Tibial nerve (tissue), 4 donors: ENCODE measurements around the gene RAP1GAP2. TPM values are rescaled to one million over a fixed set of nuclear protein-coding genes. Genes with fewer than 3 reads are reported as not detected.

Experiments
- DNase-seq, 2 donors: peaks; one replicate each; pipeline ENCODE4 v3.0.0-alpha.2; 2019; ENCODE audit warnings: low spot score in 2 of 2
- H3K27ac ChIP-seq, 4 donors: fragments of 200-600 bp; sonication (generic) in 3 of 4; one replicate each; pipeline ENCODE4 v1.5.1; 2017 to 2019; ENCODE audit warnings: mild to moderate bottlenecking in 1 of 4
- H3K27me3 ChIP-seq, 2 donors: fragments of 200-600 bp; sonication (generic) in 1 of 2; one replicate each; pipeline versions ENCODE4 v1.5.1 to v1.6.0; 2017 to 2019
- H3K36me3 ChIP-seq, 3 donors: fragments of 200-600 bp; sonication (generic); one replicate each; pipeline ENCODE4 v1.5.1; 2018 to 2019
- H3K4me1 ChIP-seq, 4 donors: fragments of 200-600 bp; sonication (generic) in 3 of 4; one replicate each; pipeline ENCODE4 v1.5.1; 2017 to 2019
- H3K4me3 ChIP-seq, 4 donors: fragments of 200-600 bp; sonication (generic) in 3 of 4; one replicate each; pipeline ENCODE4 v1.5.1; 2017 to 2019; ENCODE audit warnings: mild to moderate bottlenecking in 1 of 4, moderate library complexity in 1 of 4
- H3K9me3 ChIP-seq, 4 donors: fragments of 200-600 bp; sonication (generic) in 3 of 4; one replicate each; pipeline ENCODE4 v1.5.1; 2017 to 2019
- EP300 ChIP-seq, 2 donors: sonication (generic); formaldehyde crosslinking; IDR thresholded peaks; one replicate each; pipeline ENCODE4 v1.6.1; 2017; ENCODE audit warnings: antibody characterized with exemption in 2 of 2, mild to moderate bottlenecking in 1 of 2
- POLR2A ChIP-seq, 2 donors: fragments of 450-650 bp; IDR thresholded peaks; one replicate each; pipeline ENCODE4 v1.6.1; 2017; ENCODE audit warnings: antibody characterized with exemption in 2 of 2, mild to moderate bottlenecking in 2 of 2, moderate library complexity in 2 of 2
- WGBS, 2 donors: methylation state at CpG; one replicate each; pipeline ENCODE4 v1.1.5; 2018; 5-methylcytosine and 5-hydroxymethylcytosine counted together
- total RNA-seq, 4 donors: library from RNA; depleted of rRNA; stranded (reverse); fragments of >200 nt; gene quantifications; one replicate each; pipeline ENCODE4 v1.1.0, GENCODE V29; 2016
- TF ChIP-seq, protein P1 (sequence below), 5 experiments: fragments of 200-600 bp in 3 of 5; fragments of 450-650 bp in 2 of 5; sonication (generic) in 3 of 5; IDR thresholded peaks; one replicate each; pipeline ENCODE4 v1.5.1; 2016 to 2019; ENCODE audit warnings: antibody characterized with exemption in 5 of 5, mild to moderate bottlenecking in 3 of 5, moderate library complexity in 2 of 5

RAP1GAP2 gene
- total RNA-seq, 4 donors from 2014 or later: 5.4 to 18.2 (median 11.9) TPM

DNA sequence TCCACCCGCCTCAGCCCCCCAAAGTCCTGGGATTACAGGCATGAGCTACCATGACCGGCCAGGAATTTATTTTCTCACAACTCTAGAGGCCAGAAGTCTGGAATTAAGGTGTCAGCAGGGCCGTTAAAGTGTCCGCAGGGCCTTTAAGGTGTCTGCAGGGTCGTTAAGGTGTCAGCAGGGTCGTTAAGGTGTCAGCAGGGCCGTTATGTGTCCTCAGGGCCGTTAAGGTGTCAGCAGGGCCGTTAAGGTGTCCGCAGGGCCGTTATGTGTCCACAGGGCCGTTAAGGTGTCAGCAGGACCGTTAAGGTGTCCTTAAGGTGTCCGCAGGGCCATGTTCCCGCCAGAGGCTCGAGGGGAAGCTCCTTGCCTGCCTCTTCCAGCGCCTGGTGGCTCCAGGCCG, 125.2 kb downstream of the RAP1GAP2 start:
- Histone ChIP-seq H3K9me3 (no peaks in the 10 kb centered on the region), H3K27ac (no peak overlapping the region), H3K36me3 (no peaks in the 10 kb centered on the region), H3K27me3 (no peaks in the 10 kb centered on the region), H3K4me1 (peaks cover 0 to 6% (median 0%) of the 10 kb centered on the region in 4 donors), H3K4me3 (no peak overlapping the region)
- DNase-seq: no peak
- WGBS, 2 donors: 63 to 67% methylated on average over 18 of the region's 18 CpGs
- TF ChIP-seq EP300 (IDR thresholded peaks at IDR 0.05): no peak

DNA sequence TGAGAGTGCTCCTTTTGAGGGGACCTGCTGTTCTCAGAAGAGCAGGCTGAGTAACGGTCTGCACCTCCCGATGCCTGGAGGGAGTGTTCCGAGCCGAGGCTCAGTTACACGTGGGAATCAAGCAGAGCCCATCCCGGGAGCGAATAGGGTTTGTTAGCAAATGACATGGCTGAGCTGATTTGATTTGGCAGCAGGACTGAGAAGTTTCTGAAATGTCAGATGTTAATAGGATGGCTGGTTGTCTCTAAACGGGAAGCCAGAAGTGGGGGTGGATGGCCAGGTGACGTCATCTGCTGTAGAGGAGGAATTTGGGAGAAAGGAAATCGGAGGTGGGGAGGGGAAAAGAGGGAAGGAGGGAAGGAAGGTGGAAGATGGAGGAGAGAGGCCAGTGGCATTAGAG, 128.0 kb downstream of the RAP1GAP2 start:
- Histone ChIP-seq H3K9me3 (peaks cover 0 to 5% (median 0%) of the 10 kb centered on the region in 4 donors), H3K27ac (no peak overlapping the region), H3K27me3 (no peaks in the 10 kb centered on the region), H3K4me3 (no peak overlapping the region), H3K36me3 (no peaks in the 10 kb centered on the region), H3K4me1 (peaks cover 0 to 6% (median 0%) of the 10 kb centered on the region in 4 donors)
- TF ChIP-seq, protein P1, sequence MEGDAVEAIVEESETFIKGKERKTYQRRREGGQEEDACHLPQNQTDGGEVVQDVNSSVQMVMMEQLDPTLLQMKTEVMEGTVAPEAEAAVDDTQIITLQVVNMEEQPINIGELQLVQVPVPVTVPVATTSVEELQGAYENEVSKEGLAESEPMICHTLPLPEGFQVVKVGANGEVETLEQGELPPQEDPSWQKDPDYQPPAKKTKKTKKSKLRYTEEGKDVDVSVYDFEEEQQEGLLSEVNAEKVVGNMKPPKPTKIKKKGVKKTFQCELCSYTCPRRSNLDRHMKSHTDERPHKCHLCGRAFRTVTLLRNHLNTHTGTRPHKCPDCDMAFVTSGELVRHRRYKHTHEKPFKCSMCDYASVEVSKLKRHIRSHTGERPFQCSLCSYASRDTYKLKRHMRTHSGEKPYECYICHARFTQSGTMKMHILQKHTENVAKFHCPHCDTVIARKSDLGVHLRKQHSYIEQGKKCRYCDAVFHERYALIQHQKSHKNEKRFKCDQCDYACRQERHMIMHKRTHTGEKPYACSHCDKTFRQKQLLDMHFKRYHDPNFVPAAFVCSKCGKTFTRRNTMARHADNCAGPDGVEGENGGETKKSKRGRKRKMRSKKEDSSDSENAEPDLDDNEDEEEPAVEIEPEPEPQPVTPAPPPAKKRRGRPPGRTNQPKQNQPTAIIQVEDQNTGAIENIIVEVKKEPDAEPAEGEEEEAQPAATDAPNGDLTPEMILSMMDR (IDR thresholded peaks at IDR 0.05): no peak
- no peak for TF ChIP-seq EP300 (IDR thresholded peaks at IDR 0.05)
- no peak for TF ChIP-seq POLR2A (IDR thresholded peaks at IDR 0.05)
- 22 to 23% methylated on average over 10 of the region's 10 CpGs for WGBS, 2 donors
- DNase-seq: no peak

DNA sequence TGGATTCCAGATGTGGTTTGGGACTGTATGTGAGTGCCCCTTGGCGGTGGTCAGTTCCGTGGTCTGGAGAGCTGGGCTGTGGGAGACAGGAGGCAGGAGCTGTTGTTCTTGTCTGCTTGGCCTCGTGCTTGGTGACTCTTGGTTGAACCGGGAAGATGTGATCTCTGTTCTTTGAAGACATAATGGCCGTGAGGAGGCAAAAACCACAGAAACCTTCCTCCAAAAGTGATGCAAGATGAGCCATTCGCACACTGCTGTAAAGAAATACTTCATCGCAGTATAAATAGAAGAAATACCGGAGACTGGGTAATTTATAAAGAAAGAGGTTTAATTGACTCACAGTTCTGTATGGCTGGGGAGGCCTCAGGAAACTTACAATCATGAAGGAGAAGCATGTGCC, 128.8 kb downstream of the RAP1GAP2 start:
- no peak overlapping the region for H3K27ac ChIP-seq
- H3K27me3 ChIP-seq: no peaks in the 10 kb centered on the region
- no peak for DNase-seq
- no peak overlapping the region for H3K4me3 ChIP-seq
- peaks cover 0 to 6% (median 0%) of the 10 kb centered on the region in 4 donors for H3K4me1 ChIP-seq
- no peak for TF ChIP-seq POLR2A (IDR thresholded peaks at IDR 0.05)
- TF ChIP-seq EP300 (IDR thresholded peaks at IDR 0.05): no peak
- TF ChIP-seq, protein P1 (IDR thresholded peaks at IDR 0.05): no peak
- H3K9me3 ChIP-seq: peaks cover 0 to 5% (median 0%) of the 10 kb centered on the region in 4 donors
- WGBS, 2 donors: 81 to 82% methylated on average over 8 of the region's 8 CpGs
- H3K36me3 ChIP-seq: no peaks in the 10 kb centered on the region

DNA sequence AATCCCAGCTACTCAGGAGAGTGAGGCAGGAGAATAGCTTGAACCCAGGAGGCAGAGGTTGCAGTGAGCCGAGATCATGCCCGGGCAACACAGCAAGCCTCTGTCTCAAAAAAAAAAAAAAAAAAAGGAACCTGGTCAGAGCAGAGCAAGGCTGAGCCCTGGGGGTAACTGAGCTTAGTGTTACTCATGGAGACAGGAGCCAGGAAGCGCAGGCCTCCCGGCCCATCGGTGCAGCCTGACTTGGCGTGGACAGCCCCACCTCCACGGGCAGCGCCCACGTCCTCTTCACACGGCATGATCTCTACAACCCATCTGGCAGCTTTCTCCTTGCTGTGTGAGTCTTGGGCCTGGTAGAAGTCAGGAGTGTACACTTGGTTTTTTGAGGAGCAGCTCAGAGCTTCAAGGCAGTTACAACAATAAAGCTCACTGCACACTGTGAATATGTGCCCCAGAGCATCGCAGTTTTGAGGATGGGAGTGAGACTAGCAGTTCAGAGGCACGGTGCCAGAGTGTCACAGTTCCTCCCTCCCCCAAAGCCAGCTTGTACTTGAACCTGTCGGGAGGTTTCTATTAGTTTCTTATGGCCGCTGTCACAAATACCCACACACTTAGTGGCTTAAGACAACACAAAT, 129.9 kb downstream of the RAP1GAP2 start:
- no peak overlapping the region for H3K27ac ChIP-seq

DNA sequence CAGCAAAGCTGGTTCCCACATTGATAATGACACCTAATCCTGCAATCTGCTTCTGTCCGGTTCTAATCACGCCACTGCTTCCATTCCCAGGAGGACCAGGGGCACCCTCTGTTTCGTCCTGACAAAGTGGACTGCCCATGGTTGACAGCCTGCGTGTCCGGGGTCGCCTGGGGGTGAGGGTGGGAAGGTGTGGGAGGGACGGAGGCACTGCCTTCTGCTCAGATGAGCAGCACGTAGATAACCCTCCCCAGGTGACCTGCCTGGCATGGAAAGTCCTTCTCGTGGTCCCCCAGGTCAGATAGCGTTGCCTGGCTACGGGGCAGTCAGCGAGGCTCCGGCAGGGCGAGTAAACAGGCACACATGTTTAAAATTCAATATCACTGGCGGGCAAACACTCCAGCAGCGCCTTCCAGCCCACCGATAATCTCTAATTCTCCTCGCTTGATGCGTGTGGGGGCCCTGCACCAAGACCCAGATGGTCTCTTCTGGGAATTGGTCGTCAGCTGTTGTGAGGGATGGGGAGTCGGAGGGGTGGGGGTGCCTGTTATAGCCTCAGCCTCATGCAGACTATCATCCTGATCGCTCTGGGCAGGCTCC, 132.2 kb downstream of the RAP1GAP2 start:
- Histone ChIP-seq H3K9me3 (peaks cover 0 to 5% (median 0%) of the 10 kb centered on the region in 4 donors), H3K27ac (no peak overlapping the region), H3K36me3 (no peaks in the 10 kb centered on the region), H3K4me3 (no peak overlapping the region), H3K27me3 (no peaks in the 10 kb centered on the region), H3K4me1 (peaks cover 0 to 6% (median 0%) of the 10 kb centered on the region in 4 donors)
- whole genome bisulfite sequencing, 2 donors: 87 to 92% methylated on average over 22 of the region's 22 CpGs
- TF ChIP-seq, protein P1 (IDR thresholded peaks at IDR 0.05): no peak
- TF ChIP-seq EP300 (IDR thresholded peaks at IDR 0.05): no peak
- no peak for TF ChIP-seq POLR2A (IDR thresholded peaks at IDR 0.05)
- DNase-seq: no peak

More for the DNA sequence above, 129.9 kb downstream of the RAP1GAP2 start:
- H3K4me1 ChIP-seq: peaks cover 0 to 6% (median 0%) of the 10 kb centered on the region in 4 donors
- no peaks in the 10 kb centered on the region for H3K36me3 ChIP-seq
- H3K4me3 ChIP-seq: no peak overlapping the region
- no peak for TF ChIP-seq POLR2A (IDR thresholded peaks at IDR 0.05)
- no peak for TF ChIP-seq EP300 (IDR thresholded peaks at IDR 0.05)
- TF ChIP-seq, protein P1 (IDR thresholded peaks at IDR 0.05): no peak
- DNase-seq: no peak
- H3K9me3 ChIP-seq: peaks cover 0 to 5% (median 0%) of the 10 kb centered on the region in 4 donors
- no peaks in the 10 kb centered on the region for H3K27me3 ChIP-seq
- WGBS, 2 donors: 68 to 75% methylated on average over 14 of the region's 14 CpGs
